Astrocyte (in vitro differentiated cells and primary cell): ENCODE measurements around the gene PVALEF. TPM values are rescaled to one million over a fixed set of nuclear protein-coding genes. Genes with fewer than 3 reads are reported as not detected.

Experiments
- DNase-seq: peaks from one replicate; pipeline ENCODE4 v3.0.0-alpha.2; 2010; ENCODE audit warnings: low read depth
- FAIRE-seq: peaks from 2 replicates; lab custom pipeline; 2011; peaks lifted over from hg19 to GRCh38; lab: Jason Lieb, UNC
- H2AFZ ChIP-seq: 2 replicates; pipeline ENCODE4 v1.6.0; 2012; ENCODE audit warnings: low read depth, low read length, inconsistent platforms
- H3K27ac ChIP-seq: 2 replicates; pipeline ENCODE4 v1.5.1; 2011; ENCODE audit warnings: low read depth, low read length, inconsistent platforms
- H3K27me3 ChIP-seq: 2 replicates; pipeline ENCODE4 v1.6.0; 2011; ENCODE audit warnings: low read length, inconsistent platforms; ENCODE audit not compliant: insufficient read depth
- H3K36me3 ChIP-seq: 2 replicates; pipeline ENCODE4 v1.5.1; 2011; ENCODE audit warnings: low read length, inconsistent platforms; ENCODE audit not compliant: insufficient read depth
- H3K4me1 ChIP-seq: 2 replicates; pipeline ENCODE4 v1.5.1; 2011; ENCODE audit warnings: low read length, inconsistent platforms; ENCODE audit not compliant: insufficient read depth
- H3K4me2 ChIP-seq: 2 replicates; pipeline ENCODE4 v1.6.0; 2012; ENCODE audit warnings: low read length, inconsistent platforms
- H3K4me3 ChIP-seq: 2 replicates; pipeline ENCODE4 v1.5.1; 2011; ENCODE audit warnings: low read depth, mild to moderate bottlenecking, low read length, inconsistent platforms; ENCODE audit not compliant: insufficient read depth
- H3K79me2 ChIP-seq: 2 replicates; pipeline ENCODE4 v1.6.0; 2012; ENCODE audit warnings: mild to moderate bottlenecking, low read length, inconsistent platforms; ENCODE audit not compliant: insufficient read depth
- H3K9ac ChIP-seq: 2 replicates; pipeline ENCODE4 v1.6.0; 2012; ENCODE audit warnings: mild to moderate bottlenecking, low read length, inconsistent platforms
- H3K9me3 ChIP-seq: 2 replicates; pipeline ENCODE4 v1.5.1; 2012; ENCODE audit warnings: low read depth, mild to moderate bottlenecking, low read length, inconsistent platforms; ENCODE audit not compliant: insufficient read depth
- H4K20me1 ChIP-seq: 2 replicates; pipeline ENCODE4 v1.6.0; 2012; ENCODE audit warnings: low read length, inconsistent platforms; ENCODE audit not compliant: insufficient read depth
- H3K27ac Mint-ChIP-seq: one replicate; pipeline ENCODE4 v1.8.0; 2021; ENCODE audit warnings: mild to moderate bottlenecking, mixed read lengths; ENCODE audit not compliant: unreplicated experiment
- H3K27me3 Mint-ChIP-seq: one replicate; pipeline ENCODE4 v1.8.0; 2021; ENCODE audit warnings: low read depth, mixed read lengths; ENCODE audit not compliant: unreplicated experiment
- H3K36me3 Mint-ChIP-seq: one replicate; pipeline ENCODE4 v1.8.0; 2021; ENCODE audit warnings: low read depth, mixed read lengths; ENCODE audit not compliant: unreplicated experiment
- H3K4me1 Mint-ChIP-seq: one replicate; pipeline ENCODE4 v1.8.0; 2021; ENCODE audit warnings: low read depth, mixed read lengths; ENCODE audit not compliant: unreplicated experiment
- H3K4me3 Mint-ChIP-seq: one replicate; pipeline ENCODE4 v1.8.0; 2021; ENCODE audit warnings: mild to moderate bottlenecking, moderate library complexity, mixed read lengths; ENCODE audit not compliant: unreplicated experiment
- H3K9me3 Mint-ChIP-seq: one replicate; pipeline ENCODE4 v1.8.0; 2021; ENCODE audit warnings: mild to moderate bottlenecking, mixed read lengths; ENCODE audit not compliant: unreplicated experiment
- CTCF ChIP-seq: IDR thresholded peaks from 2 replicates; pipeline ENCODE4 v1.5.1; 2011; ENCODE audit warnings: low read depth, mild to moderate bottlenecking, inconsistent platforms, low read length, moderate library complexity; ENCODE audit not compliant: insufficient read depth
- EZH2 ChIP-seq: IDR thresholded peaks from 2 replicates; pipeline ENCODE4 v1.6.1; 2012; ENCODE audit warnings: mild to moderate bottlenecking, low read length, inconsistent platforms; ENCODE audit not compliant: insufficient read depth
- total RNA-seq: library from RNA; stranded (reverse); gene quantifications from 2 replicates; pipeline ENCODE4 v1.2.1, GENCODE V29; 2021

PVALEF gene
- total RNA-seq, 1 donor from 2014 or later = not detected

- DNase-seq (no peak), FAIRE-seq (no peak)
- H3K4me1 ChIP-seq = no peaks in the 10 kb centered on the region
- TF ChIP-seq CTCF = no peak
- Mint-ChIP-seq H3K27ac (no peak overlapping the region), H3K4me1 (no peaks in the 10 kb centered on the region), H3K9me3 (no peaks in the 10 kb centered on the region), H3K27me3 (peaks cover 4% of the 10 kb centered on the region), H3K4me3 (no peak overlapping the region), H3K36me3 (no peaks in the 10 kb centered on the region)
- no peaks in the 10 kb centered on the region for H4K20me1 ChIP-seq
- no peak overlapping the region for H3K27ac ChIP-seq
- no peaks in the 10 kb centered on the region for H3K27me3 ChIP-seq
- H3K4me2 ChIP-seq = no peak overlapping the region
- H3K9me3 ChIP-seq = no peaks in the 10 kb centered on the region
- no peaks in the 10 kb centered on the region for H3K79me2 ChIP-seq
- no peak overlapping the region for H3K9ac ChIP-seq
- H2AFZ ChIP-seq = no peak overlapping the region
- H3K4me3 ChIP-seq = no peak overlapping the region
- H3K36me3 ChIP-seq = no peaks in the 10 kb centered on the region
Measured at GRCh38 chr17:81132197-81132540, 33.1 kb upstream of the PVALEF start.

GRCh38 chr17:81132770-81133723, 32.3 kb upstream of the PVALEF start:
- H4K20me1 ChIP-seq = peaks cover under 1% of the 10 kb centered on the region
- Mint-ChIP-seq H3K27ac (no peak overlapping the region), H3K4me1 (no peaks in the 10 kb centered on the region), H3K27me3 (peaks cover 4% of the 10 kb centered on the region), H3K36me3 (no peaks in the 10 kb centered on the region), H3K4me3 (no peak overlapping the region), H3K9me3 (no peaks in the 10 kb centered on the region)
- H3K36me3 ChIP-seq = no peaks in the 10 kb centered on the region
- no peaks in the 10 kb centered on the region for H3K79me2 ChIP-seq
- no peak overlapping the region for H2AFZ ChIP-seq
- no peaks in the 10 kb centered on the region for H3K27me3 ChIP-seq
- H3K9me3 ChIP-seq = peaks cover 3% of the 10 kb centered on the region
- TF ChIP-seq EZH2 (no peak), CTCF (no peak)
- H3K4me2 ChIP-seq = no peak overlapping the region
- no peak for DNase-seq
- no peak for FAIRE-seq
- no peaks in the 10 kb centered on the region for H3K4me1 ChIP-seq
- no peak overlapping the region for H3K4me3 ChIP-seq
- H3K9ac ChIP-seq = no peak overlapping the region
- H3K27ac ChIP-seq = no peak overlapping the region
